ENCODE measurements around the gene USP6.
"Not testable (repeated sequence)": the region's sequence is repeated elsewhere in the genome, so short reads cannot be mapped to it uniquely, and the experiment has no call there.

The USP6 gene

DNA sequence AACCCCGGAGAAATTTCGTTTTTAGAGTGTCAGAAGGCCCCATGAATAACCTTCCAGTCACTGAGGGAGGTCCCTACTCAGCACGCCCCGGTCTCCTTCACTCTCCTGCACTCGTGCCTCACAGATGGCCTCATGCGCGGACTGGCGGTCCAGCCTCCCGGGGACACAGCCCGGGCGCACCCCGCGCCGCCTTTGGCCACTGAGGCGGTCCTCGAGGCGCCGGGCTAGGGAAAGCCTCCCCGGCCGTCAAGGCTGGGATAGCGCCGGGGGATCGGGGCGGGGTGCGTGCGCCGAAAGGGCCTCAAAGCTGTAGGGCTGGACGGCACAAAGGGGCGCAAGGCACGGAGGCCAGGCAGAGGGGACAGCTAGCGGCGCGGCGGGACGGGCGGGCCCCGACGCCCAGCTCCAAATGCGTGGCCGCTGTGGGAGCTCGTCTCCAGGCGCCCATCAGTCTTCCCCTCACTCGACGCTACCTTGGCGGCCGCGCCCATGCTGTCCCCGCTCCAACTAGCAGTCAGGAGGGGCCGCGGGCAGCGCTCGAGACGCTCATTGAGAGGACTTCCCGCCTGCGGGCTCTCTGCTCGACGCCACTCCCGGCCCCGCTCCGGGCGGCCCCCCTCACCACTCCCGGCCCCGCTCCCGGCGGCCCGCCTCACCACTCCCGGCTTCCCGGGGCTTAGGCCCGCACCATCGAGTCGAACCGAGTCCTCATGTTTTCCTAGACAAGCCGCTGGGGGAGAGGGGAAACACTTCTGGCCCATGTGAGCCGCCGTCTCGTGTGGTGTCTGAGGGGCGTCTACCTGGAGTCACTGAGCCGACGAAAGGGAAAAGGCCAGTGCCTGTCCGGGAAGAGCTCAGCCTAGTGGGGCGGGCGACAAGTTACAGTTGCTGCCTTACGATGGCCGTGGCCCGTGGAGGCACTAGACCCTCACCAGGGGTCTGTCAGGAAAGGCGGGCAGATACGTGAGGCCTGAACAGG is at the start of gene USP6:
Gene USP6 (plus strand): TSS at position 360 of the 979 bp plus-strand sequence. CDS start 14,336 bp downstream, outside the sequence.
- no peak for DNase-seq (ENCODE audit: low read depth)

DNA sequence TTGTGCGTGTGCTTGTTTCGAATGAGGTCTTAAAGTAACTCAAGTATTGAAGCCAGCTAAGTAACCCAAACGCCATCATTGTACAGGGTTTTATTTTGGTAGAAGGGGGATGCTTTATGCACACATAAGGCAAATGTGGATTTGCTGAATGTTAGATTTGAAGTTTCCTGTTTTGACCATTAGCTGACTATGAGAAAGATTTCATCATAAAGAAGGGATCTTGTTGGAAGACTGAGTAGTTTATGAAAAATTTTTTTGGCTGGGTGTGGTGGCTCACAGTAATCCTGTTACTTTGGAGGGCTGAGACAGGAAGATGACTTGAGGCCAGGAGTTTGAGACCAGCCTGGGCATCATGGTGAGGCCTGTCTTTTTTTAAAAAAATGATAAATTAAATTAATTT is 47.6 kb upstream of the USP6 start:
- no peak for DNase-seq (ENCODE audit: low read depth)

DNA sequence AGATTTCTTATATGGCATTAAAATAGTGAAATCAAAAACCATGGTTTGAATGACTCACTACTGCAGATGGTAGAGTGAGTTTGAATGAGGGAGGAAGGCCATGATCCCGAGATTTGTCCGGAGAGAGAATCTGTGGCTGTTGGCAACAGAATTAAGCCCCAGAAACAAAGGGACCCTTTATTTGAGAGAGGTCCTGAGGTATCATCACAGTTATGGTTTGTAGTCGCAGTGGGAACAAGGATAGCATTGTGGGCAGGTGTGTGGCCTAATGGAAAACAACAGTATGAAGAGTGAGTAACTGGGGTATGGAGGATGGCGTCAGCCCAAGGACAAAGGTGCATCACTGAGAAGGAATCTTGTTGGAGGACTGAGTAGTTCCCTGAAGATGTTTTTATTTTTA is 46.1 kb upstream of the USP6 start:
- peak; percentile 4 for DNase-seq (ENCODE audit: low read depth)

DNA sequence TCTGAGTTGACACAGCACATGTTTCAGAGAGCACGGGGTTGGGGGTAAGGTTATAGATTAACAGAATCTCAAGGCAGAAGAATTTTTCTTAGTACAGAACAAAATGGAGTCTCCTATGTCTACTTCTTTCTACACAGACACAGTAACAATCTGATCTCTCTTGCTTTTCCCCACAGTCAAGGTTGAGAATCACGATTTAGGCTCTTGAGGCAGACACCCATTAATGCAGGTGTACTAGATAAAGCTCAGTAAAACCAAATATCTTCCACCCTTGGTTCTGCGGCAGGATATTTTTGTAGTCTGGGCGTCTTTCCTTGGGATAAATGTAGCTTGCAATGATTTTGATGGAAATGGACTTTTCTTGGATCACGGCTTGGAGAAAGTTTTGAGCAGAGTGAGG is 40.4 kb upstream of the USP6 start:
- DNase-seq (ENCODE audit: low read depth), result not testable (repeated sequence)

DNA sequence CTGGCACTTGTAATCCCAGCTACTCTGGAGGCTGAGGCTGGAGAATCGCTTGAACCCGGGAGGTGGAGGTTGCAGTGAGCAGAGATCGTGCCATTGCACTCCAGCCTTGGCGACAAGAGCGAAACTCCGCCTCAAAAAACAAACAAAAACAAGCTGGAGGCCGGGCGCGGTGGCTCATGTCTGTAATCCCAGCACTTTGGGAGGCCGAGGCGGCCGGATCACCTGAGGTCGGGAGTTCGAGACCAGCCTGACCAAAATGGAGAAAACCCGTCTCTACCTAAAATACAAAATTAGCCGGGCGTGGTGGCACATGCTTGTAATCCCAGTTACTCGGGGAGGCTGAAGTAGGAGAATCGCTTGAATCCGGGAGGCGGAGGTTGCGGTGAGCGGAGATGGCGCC is 38.6 kb upstream of the USP6 start:
- DNase-seq (ENCODE audit: low read depth), result not testable (repeated sequence)

DNA sequence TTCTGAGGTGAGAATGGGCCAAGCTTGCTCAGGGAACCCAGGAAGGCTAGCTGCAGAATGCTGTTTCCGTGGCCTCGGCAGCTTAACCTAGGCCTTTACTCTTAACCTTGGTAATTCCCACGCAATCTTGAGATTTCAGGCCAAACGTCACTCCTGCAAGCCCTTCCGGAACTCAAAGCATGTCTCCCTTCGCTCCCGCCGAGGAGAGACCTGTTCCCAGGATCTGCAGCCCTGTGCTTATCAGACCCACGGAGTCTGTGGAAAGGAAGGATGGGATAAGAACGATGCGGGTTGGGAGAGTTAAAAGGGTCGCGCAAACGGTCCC is 38.1 kb upstream of the USP6 start:
- no peak for DNase-seq (ENCODE audit: low read depth)

DNA sequence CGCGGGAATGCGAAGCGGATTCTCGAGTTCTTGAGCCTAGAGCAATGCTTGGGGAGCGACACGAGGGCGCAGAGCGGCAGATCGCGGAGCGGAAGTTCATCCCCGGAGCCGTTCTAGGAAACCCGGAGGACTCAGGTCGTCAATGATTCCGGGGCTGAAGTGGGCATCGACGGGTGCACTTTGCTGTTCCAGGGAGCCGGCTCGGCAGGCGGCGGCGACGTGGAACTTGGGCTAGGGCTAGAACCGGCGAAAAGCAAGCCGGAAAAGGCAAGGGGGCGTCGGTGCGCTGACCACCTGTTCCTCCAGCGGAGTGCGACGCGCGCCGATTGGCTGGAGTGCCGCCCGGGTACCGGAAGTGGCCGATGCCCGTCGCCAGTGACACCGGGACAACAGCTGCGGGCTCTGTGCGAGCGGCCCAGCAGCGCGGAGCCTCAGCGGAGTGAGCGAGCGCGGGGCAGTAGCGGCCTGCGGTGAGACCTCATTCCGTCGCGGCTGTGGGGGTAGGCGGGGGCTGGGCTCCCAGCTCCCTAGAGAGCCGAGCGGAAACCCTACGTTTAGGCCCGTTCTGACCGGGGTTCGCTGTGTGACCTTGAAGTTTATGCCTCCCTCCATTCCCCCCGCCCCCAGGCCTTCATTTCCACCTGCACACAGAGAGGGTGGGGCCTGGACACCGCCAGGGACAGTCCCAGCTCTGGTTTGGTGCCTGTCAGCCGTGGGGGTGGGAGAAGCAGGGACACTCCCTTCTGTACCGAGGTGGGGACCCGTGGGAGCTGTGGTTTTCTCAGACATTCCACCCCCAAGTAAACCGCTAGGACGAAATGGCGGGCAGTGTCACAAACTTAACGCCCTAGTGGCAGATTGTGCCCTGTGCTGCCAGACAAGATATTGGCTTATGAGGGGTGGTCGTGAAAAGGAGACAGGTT is 37.5 kb upstream of the USP6 start, which contains the start of gene ZFP3:
Gene ZFP3 (plus strand): TSS at position 362 of the 923 bp plus-strand sequence. CDS start 13,038 bp downstream, outside the sequence.
- peak; percentile 84 for DNase-seq (ENCODE audit: low read depth)

DNA sequence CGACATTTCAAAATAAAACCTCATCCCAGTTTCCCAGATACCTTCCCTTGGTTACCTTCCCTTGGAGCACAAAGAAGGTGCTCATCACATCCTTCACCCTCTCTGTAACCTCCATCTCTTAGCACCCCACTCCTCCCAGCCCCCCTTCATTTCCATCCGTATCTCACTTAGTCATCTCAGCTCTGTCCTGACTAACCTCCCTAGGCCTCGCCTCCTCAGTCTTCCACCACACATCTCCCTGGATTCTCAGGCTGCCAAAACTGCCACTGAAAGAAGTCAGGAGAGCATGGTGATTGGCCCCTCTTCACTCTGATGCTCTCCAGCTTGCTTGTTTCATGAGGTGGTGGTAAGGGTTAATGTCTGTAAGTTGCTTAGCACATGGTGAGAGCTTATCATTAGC is 35.2 kb upstream of the USP6 start:
- DNase-seq (ENCODE audit: low read depth), result peak; percentile 13

DNA sequence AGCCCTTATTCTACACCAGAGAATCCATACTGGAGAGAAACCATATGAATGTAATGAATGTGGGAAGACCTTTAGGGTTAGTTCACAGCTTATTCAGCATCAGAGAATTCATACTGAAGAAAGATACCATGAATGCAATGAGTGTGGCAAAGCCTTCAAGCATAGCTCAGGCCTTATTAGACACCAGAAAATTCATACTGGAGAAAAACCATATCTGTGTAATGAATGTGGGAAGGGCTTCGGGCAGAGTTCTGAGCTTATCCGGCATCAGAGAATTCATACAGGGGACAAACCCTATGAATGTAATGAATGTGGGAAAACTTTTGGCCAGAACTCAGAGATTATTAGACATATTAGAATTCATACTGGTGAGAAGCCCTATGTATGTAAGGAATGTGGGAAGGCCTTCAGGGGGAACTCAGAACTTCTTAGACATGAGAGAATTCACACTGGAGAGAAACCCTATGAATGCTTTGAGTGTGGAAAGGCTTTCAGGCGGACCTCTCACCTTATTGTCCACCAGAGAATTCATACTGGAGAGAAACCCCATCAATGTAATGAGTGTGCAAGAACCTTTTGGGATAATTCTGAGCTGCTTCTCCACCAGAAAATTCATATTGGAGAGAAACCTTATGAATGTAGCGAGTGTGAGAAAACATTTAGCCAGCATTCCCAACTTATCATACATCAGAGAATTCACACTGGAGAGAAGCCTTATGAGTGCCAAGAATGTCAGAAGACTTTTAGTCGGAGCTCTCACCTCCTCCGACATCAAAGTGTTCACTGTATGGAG is 23.4 kb upstream of the USP6 start:
- no peak for DNase-seq (ENCODE audit: low read depth)

DNA sequence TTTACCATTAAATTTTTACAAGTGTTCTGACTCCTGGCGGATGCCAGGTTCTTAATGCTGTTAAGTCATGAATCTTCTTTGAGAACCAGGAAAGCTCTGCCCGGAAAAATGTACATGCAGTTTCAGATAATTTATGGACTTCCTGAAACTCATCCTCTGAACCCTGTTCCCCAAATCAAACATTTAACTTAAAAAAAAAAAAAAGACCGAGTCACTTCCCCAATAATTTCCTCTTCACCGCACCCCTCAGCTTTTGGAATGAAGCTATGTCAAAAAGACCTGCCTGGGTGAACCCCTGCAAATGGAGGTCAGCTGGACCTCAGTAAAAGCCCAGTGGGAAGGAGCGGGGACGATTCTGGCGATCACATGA is 19.1 kb upstream of the USP6 start:
- DNase-seq (ENCODE audit: low read depth), result no peak

DNA sequence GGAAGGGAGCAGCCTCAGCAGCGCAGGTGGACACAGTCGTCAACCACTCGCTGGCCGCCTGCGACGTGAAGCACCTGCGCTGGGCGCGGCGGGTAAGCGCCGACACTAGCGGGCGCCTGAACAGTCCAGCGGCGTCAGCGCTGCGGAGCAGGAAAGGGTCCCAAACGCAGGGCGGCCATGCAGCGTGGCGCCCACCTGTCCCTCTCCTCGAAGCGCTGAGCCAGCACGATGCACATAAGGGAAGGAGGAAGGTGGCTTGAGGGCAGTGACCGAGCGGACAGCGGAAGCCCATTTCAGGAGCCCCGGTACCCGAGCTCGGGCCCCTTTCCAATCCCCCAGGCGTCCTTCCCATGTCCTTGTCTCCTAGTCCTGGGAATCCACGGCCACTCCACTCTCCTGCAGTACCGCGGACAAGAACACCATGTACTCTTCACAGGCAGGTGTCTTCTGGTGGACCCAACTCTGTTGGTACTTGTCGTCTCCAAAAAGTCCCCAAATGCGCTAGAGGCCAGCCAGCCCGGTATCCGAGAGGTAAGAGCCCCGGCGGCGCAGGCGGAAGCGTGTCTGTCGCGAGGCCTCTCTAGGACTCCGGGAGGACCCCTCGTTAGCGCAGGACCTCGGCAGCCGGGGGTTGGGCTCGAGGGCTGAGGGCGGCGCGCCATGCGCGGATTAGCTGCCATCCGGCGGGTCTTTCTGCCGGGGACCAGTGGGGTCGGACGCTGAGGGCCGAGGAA is 18.6 kb upstream of the USP6 start:
- no peak for DNase-seq (ENCODE audit: low read depth)

DNA sequence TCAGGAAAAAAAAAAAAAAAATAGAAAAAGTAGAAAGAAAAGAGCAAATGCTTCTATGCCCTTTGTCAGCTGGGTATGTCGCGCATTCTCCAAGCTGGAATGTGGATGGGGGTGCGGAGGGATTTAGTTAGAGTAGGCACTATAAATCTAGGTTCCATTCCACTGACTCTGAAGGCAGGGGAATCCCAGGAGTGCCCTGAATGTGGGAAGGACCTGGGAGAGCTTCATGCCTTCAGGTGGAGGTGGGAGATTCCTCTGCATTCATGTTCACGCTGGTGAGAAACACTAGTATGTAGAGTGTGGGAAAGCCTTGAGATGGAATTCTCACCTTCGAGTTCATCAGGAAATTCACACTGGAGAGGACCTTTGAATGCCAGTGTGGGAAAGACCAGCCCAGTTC is 16.6 kb upstream of the USP6 start:
- no peak for DNase-seq (ENCODE audit: low read depth)

DNA sequence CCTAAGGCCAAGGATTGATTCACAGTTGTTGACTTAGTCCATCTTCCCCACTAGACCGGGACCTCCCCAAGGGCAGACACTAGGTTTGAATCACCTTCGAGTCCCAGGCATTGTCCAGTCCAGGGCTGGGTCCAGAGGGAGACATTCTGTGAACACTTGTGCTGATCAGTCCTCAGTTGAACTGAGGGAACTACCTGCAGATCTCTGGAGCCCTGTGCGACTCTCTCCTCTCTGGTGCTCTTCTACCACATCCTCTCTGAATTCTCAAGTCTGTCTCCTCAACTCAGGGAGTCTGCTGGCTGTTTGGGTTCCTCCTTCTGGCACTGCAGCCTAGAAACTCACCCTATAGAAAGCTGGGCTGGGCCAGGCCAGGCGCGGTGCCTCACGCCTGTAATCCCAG is 15.0 kb upstream of the USP6 start:
- DNase-seq (ENCODE audit: low read depth), result no peak

DNA sequence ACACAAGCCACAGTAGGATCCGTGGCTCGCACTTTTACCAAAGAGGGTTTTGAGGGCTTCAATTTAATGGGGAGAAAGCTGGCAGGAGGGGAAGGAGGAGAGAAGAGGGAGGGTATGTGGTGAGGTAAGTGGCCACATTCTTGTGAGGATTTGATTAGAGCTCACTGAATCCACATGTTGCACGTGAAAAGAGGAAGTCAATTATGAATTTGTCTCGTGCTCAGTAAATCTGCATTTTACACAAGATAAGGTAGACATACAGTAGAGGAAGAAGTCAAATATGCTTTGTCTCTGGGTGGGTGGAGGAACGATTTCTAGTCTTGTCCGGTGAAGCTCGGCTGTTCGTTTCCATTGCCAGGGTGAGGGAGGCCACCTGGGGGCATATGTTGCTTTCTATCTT is 5.0 kb upstream of the USP6 start:
- DNase-seq (ENCODE audit: low read depth), result no peak

DNA sequence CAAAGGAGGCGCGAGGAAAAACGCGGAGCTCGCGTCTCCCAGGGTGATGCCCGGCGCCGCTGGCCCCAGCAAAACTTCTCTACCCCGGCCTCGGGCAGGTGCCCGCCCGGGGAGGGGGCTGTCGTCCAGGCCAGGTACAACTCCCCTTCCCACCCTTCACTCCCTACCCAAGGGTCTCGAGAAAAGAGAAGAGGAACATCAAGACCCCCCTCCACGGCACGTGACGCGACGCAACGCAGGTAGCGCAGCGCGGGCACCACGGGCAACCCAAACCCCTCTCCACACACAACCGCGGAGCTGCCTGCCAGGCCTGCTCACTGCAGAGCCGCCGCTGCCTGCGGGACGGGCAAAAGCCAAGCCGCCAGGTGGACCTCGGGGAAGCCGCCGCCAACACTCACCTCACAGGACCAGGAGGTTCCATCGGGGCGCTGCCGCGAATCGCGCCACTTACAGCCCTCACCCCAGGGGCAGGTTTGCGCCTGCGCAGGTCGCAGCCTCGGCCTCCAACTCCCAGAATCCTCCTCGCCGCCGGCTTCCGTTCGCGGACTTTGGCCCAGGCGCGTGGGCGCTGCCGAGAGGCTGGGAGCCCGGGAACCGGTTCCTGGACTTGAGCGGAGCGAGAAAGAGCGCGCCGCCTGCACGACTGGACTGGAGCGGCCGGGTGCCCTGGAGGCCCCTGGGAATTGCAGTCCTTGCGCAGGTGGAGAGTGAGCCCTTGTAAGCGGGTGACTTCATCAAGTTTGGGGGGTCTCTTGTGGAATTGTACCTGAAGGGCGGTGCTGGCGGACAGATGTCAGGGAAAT is 4.2 kb upstream of the USP6 start, which contains the start of gene ZNF232:
Gene ZNF232 (minus strand): TSS at position 477 of the 803 bp plus-strand sequence. CDS start 56 bp downstream, at position 421.
- peak; percentile 91 for DNase-seq (ENCODE audit: low read depth)

DNA sequence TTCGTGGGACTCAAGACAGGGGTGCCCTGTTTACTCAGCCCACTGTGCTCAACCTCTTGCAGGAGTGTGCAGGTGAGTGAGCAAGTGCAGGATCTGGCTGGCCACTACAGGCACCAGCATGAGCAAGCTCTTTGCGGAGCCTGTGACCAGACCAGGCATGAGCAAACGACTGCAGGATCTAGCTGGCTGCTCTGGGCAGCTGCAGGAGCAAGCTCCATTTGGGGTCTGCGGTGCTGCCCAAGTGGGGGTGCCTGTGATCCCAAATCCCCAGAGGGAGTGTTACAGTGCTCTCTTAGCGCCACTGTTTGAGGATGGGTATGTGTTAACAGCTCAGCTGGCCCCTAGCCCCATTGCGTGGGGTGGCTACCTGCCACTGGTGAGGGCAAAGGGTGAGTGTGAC is 2.4 kb downstream of the USP6 start:
- no peak for DNase-seq (ENCODE audit: low read depth)

DNA sequence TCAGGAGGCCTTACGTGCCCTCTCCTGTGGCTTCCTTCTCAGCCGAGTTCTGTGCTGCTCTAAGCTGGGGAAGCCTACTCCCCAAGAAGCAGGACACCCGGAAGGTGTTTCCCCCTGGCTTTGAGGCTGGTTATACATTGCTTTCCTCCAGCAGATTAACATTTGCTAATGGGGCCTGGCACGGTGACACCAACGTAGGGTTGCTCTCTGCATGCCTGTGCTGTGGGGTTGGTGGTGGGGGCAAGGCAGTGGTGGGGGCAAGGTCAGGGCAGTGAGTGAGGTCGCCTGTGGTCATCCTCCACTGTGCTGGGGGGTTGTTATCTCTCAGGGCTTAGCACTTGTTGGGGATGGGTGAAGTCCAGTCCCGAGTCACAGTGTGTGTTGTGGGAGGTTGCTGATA is 4.2 kb downstream of the USP6 start:
- no peak for DNase-seq (ENCODE audit: low read depth)

DNA sequence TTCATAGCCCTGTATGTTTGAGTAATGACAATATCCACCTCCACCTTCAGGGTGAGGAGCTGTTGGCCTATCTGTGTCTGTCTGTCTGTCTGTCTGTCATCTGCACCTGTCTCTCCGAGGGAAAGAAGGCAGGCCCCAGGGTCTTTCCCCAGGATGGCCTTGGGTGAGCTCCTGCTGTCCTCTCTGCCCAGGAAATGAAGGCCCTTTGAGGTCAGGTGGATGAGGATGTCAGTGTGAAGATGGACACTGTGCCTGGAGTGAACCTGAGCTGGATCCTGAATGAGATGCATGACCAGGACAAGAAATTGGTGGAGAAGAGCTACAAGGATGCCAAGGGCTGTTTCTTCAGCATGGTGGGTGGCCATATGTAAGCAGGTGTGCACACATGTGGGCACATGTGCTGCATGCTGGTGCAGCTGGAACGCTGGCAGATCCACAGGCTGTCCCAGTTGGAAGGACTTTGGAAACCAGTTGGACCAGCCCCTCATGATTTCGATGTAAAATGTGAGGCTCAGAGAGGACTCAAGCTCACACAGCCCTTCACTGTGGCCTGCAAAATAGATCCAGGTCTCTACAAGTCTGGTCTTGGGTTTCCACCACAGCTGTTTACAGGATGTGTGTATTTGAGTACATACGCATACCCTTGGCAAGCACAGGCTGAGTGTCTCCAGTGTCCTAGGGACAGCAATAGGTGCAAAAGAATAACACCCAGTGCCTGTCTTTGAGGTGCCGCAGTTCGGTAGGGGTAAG is 4.8 kb downstream of the USP6 start:
- DNase-seq (ENCODE audit: low read depth), result not testable (repeated sequence)

DNA sequence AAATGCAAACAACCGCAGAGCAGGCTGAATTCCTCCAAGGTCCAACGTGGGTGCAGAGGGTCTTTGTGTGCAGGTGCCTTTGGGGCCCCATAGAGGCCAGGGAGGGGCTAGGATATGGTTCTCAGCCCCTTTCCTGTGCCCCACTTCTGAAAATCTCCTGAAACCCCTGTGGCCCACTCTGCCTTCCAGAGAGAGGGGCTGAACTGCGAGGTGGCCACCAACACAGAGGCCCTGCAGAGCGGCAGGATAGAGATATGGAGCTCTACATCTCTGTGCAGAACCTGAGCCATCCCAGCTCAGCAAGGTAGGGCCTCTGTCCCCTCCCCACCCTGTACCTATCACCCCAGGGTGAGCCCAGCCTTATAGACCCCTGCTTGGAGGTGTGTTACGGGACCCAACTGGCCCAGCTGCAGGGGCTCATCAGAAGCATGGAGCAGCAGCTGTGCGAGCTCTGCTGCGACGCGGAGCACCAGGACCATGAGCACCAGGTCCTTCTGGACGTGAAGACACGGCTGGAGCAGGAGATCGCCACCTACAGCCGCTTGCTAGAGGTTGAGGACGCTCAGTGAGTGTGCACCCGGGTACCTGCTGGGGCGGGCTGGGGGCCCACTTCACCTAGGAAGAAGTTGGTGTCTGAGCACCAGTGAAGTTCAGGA is 5.5 kb downstream of the USP6 start:
- DNase-seq (ENCODE audit: low read depth), result no peak
